Stimulated activated CD4-positive, alpha-beta T cell treated with anti-CD3 and anti-CD28 coated beads, Interleukin-2, amount 100 ng/mL, for 24 hours (primary cell): ENCODE results near the gene ARFGEF3.
"Not testable (repeated sequence)": the region's sequence is repeated elsewhere in the genome, so short reads cannot be mapped to it uniquely, and the experiment has no call there.

Experiments
- DNase-seq, 2 donors: peaks; one replicate each; pipeline ENCODE4 v3.0.0-alpha.2; 2020

The ARFGEF3 gene

GRCh38 chr6:138309695-138310094 lies 148.0 kb downstream of the ARFGEF3 start:
- no peak for DNase-seq

- DNase-seq = no peak
These were observed 148.6 kb downstream of the ARFGEF3 start for GRCh38 chr6:138310294-138310693.

- no peak for DNase-seq
These were observed 149.1 kb downstream of the ARFGEF3 start for GRCh38 chr6:138310821-138311220.

GRCh38 chr6:138311268-138311667 lies 149.5 kb downstream of the ARFGEF3 start:
- DNase-seq = no peak

- no peak for DNase-seq
These were observed 157.1 kb downstream of the ARFGEF3 start for GRCh38 chr6:138318741-138319375.

GRCh38 chr6:138321934-138322333 lies 160.2 kb downstream of the ARFGEF3 start:
- DNase-seq = no peak

GRCh38 chr6:138323821-138324220 lies 162.1 kb downstream of the ARFGEF3 start:
- DNase-seq = no peak

GRCh38 chr6:138328210-138328609 lies 166.5 kb downstream of the ARFGEF3 start:
- DNase-seq = no peak

- DNase-seq = no peak
These were observed 169.0 kb downstream of the ARFGEF3 start for GRCh38 chr6:138330763-138331162.

GRCh38 chr6:138331444-138331843 lies 169.7 kb downstream of the ARFGEF3 start:
- no peak for DNase-seq

- DNase-seq = no peak
These were observed 170.2 kb downstream of the ARFGEF3 start for GRCh38 chr6:138331984-138332383.

- no peak for DNase-seq
These were observed 172.3 kb downstream of the ARFGEF3 start for GRCh38 chr6:138334000-138334399.

GRCh38 chr6:138334963-138335362 lies 173.2 kb downstream of the ARFGEF3 start:
- DNase-seq = no peak

- no peak for DNase-seq
These were observed 174.5 kb downstream of the ARFGEF3 start for GRCh38 chr6:138336221-138336620.

GRCh38 chr6:138337076-138337475 lies 175.3 kb downstream of the ARFGEF3 start:
- DNase-seq = no peak

- no peak for DNase-seq
These were observed 177.3 kb downstream of the ARFGEF3 start for GRCh38 chr6:138339024-138339423.

- no peak for DNase-seq
These were observed 179.4 kb downstream of the ARFGEF3 start for GRCh38 chr6:138341176-138341575.

GRCh38 chr6:138343112-138343511 lies 181.4 kb downstream of the ARFGEF3 start:
- no peak for DNase-seq

- DNase-seq = no peak
These were observed 184.0 kb downstream of the ARFGEF3 start for GRCh38 chr6:138345565-138346285.

GRCh38 chr6:138346302-138347195 lies 184.8 kb downstream of the ARFGEF3 start:
- no peak for DNase-seq

- no peak for DNase-seq
These were observed 186.1 kb downstream of the ARFGEF3 start for GRCh38 chr6:138347864-138348263.

GRCh38 chr6:138349891-138350290 lies 188.2 kb downstream of the ARFGEF3 start:
- DNase-seq = no peak

- DNase-seq = no peak
These were observed 196.2 kb downstream of the ARFGEF3 start for GRCh38 chr6:138357928-138358327.

GRCh38 chr6:138368684-138369083 lies 206.9 kb downstream of the ARFGEF3 start:
- DNase-seq = not testable (repeated sequence)
